GM12878 (cell line): ENCODE data around the gene GYG2.

ENCODE experiments used
- CEBPB ChIP-seq, 2 experiments: fragments of 150-350 bp in 1 of 2; IDR thresholded peaks; 2 replicates each; pipeline ENCODE4 v1.6.1; 2012 to 2014; ENCODE audit warnings: low read depth in 2 of 2, low read length in 2 of 2, borderline replicate concordance in 1 of 2, inconsistent platforms in 1 of 2
- EZH2 ChIP-seq: IDR thresholded peaks from 2 replicates; pipeline ENCODE4 v1.6.1; 2012; ENCODE audit warnings: low read depth, mild to moderate bottlenecking, control low read depth, inconsistent platforms, low read length, borderline replicate concordance; ENCODE audit not compliant: control insufficient read depth
- FOS ChIP-seq: IDR thresholded peaks from 3 replicates; pipeline ENCODE4 v1.6.1; 2011; ENCODE audit warnings: borderline replicate concordance; ENCODE audit not compliant: insufficient read length; ENCODE audit errors: extremely low read depth
- MEF2A ChIP-seq: IDR thresholded peaks from 2 replicates; pipeline ENCODE4 v1.6.1; 2011; ENCODE audit warnings: low read depth, mild to moderate bottlenecking, low read length, moderate library complexity; ENCODE audit not compliant: insufficient read depth
- NFIC ChIP-seq: IDR thresholded peaks from 2 replicates; pipeline ENCODE4 v1.6.1; 2012; ENCODE audit warnings: low read depth, mild to moderate bottlenecking, inconsistent platforms, low read length, moderate library complexity
- TF ChIP-seq, protein P1 (sequence below), 3 experiments: IDR thresholded peaks in 2 of 3; conservative IDR thresholded peaks in 1 of 3; 2 replicates each; pipeline ENCODE4 v1.5.1; 2011; ENCODE audit warnings: low read depth in 3 of 3, low read length in 3 of 3, mild to moderate bottlenecking in 3 of 3, control low read depth in 2 of 3, moderate library complexity in 2 of 3, inconsistent platforms in 1 of 3, mixed read lengths in 1 of 3; ENCODE audit not compliant: control insufficient read depth in 2 of 3, insufficient read depth in 1 of 3; ENCODE audit errors: extremely low read depth in 1 of 3

DNA sequence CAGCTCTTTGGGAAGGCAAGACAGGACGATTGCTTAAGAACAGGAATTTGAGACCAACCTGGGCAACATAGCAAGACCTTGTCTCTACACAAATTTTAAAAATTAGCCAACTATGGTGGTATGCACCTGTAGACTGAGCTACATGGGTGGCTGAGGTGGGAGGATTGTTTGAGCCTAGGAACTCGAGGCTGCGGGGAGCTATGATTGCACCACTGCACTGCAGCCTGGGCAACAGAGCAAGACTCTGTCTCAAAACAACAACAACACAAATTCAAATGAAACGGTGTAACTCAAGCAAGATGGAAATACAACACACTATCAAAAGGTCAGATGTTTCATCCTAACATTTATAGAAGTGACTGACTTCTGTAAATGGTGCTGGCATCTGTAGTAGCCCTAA lies 39.8 kb upstream of the GYG2 start:
- TF ChIP-seq FOS (no peak), CEBPB (IDR thresholded peaks at IDR 0.05; ENCODE audit: borderline replicate concordance in 1 of 2, low read depth in 2 of 2, low read length in 2 of 2) (no peak), MEF2A (no peak), NFIC (no peak), EZH2 (no peak)
- TF ChIP-seq, protein P1, sequence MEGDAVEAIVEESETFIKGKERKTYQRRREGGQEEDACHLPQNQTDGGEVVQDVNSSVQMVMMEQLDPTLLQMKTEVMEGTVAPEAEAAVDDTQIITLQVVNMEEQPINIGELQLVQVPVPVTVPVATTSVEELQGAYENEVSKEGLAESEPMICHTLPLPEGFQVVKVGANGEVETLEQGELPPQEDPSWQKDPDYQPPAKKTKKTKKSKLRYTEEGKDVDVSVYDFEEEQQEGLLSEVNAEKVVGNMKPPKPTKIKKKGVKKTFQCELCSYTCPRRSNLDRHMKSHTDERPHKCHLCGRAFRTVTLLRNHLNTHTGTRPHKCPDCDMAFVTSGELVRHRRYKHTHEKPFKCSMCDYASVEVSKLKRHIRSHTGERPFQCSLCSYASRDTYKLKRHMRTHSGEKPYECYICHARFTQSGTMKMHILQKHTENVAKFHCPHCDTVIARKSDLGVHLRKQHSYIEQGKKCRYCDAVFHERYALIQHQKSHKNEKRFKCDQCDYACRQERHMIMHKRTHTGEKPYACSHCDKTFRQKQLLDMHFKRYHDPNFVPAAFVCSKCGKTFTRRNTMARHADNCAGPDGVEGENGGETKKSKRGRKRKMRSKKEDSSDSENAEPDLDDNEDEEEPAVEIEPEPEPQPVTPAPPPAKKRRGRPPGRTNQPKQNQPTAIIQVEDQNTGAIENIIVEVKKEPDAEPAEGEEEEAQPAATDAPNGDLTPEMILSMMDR (IDR thresholded peaks at IDR 0.05 in 2 of 3, conservative IDR thresholded peaks at IDR 0.05 in 1 of 3; ENCODE audit: control insufficient read depth in 2 of 3, extremely low read depth in 1 of 3, insufficient read depth in 1 of 3, low read depth in 3 of 3, low read length in 3 of 3): no peak
